GM12891 (cell line): ENCODE results near the gene OAS2.

Experiments used
- PAX5 ChIP-seq: IDR thresholded peaks from 2 replicates; pipeline ENCODE4 v1.6.1; 2011; ENCODE audit warnings: low read length, moderate library complexity, mild to moderate bottlenecking; ENCODE audit not compliant: insufficient read depth, severe bottlenecking
- POLR2A ChIP-seq: IDR thresholded peaks from 2 replicates; pipeline ENCODE4 v1.6.1; 2011; ENCODE audit warnings: low read depth, low read length, control low read depth
- POLR2AphosphoS5 ChIP-seq: IDR thresholded peaks from 2 replicates; pipeline ENCODE4 v1.6.1; 2011; ENCODE audit warnings: low read depth, low read length, control low read depth
- SPI1 ChIP-seq: IDR thresholded peaks from 2 replicates; pipeline ENCODE4 v1.6.1; 2011; ENCODE audit warnings: low read depth, low read length, control low read depth
- TAF1 ChIP-seq: IDR thresholded peaks from 2 replicates; pipeline ENCODE4 v1.6.1; 2011; ENCODE audit warnings: low read depth, low read length, control low read depth

- TF ChIP-seq TAF1 (no peak), POLR2A (no peak), POLR2AphosphoS5 (no peak), SPI1 (no peak), PAX5 (no peak)
Measured at GRCh38 chr12:112942572-112942971, 35.7 kb upstream of the OAS2 start.
